GM19193 (cell line): ENCODE data around the gene RAB1A.

ENCODE experiments used
- POLR2A ChIP-seq: IDR thresholded peaks from 4 replicates; pipeline ENCODE4 v1.6.1; 2011; ENCODE audit not compliant: insufficient read depth, insufficient read length; ENCODE audit errors: extremely low read depth

Gene RAB1A

DNA sequence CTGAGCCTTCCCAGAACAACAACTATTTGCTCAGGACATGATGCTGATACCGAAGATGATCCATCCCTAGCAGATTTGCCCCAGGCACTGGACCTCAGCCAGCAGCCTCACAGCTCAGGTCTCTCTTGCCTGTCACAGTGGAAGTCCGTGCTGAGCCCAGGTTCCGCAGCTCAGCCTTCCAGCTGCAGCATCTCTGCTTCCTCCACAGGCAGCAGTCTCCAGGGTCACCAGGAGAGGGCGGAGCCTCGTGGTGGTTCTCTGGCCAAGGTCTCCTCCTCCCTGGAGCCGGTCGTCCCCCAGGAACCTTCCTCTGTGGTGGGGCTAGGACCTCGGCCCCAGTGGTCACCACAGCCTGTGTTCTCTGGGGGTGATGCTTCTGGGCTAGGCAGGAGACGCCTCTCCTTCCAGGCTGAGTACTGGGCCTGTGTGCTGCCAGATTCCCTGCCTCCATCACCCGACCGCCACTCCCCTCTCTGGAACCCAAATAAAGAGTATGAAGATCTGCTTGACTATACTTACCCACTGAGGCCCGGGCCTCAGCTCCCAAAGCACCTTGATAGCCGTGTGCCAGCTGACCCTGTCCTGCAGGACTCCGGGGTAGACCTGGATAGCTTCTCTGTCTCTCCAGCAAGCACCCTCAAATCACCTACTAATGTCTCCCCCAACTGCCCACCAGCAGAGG lies 58.3 kb downstream of the RAB1A start:
- no peak for TF ChIP-seq POLR2A

DNA sequence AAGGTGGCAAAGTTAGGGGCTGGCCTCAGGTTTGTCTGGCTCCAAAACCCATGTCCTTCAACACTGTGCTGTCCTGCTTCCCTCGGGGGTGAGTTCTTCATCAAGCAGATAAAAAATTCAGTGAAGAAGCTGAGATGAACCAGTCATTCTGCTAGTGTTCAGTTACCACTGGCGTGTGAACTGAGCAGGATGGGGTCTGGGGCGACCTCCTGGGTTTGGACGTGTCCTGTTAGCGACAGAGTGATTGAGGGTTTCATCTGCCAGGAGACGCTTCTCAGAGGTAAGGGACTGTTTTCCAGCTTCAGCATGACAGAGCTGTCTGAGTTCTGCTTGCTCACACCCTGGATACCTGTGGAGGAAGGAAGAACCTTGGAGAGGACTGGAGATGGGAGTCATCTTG lies 59.0 kb downstream of the RAB1A start:
- TF ChIP-seq POLR2A = no peak

DNA sequence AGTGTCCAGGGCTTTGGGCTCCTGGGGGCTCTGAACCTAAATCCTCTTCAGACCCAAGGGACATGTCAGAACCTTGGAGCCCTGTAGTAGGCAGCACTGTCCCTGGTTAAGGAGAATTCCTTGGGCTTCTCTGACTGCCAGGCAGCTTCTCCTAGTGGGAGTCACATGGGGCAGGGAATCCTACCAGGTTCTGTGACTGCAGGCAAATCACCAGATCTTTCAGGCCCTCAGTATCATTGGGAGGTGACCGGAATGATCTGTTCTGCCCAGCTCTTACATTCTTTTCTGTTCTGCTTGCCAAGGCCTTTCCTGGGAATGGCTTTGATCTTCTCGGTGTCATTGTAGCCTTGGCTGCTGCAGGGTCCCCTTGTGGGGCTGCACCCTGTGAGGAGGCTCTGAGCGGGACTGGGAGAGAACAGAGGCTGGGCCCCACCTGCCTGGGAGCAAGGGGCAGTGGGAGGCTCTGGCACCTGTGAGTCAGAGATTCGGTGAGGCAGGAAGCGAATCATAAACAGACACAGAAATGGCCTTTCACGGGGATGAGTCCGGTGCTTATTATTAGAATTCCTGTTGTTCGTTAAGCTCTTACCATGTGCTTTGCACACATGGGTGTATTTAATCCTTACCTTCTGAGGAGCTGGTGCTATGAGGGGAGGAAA lies 59.6 kb downstream of the RAB1A start:
- TF ChIP-seq POLR2A = no peak

DNA sequence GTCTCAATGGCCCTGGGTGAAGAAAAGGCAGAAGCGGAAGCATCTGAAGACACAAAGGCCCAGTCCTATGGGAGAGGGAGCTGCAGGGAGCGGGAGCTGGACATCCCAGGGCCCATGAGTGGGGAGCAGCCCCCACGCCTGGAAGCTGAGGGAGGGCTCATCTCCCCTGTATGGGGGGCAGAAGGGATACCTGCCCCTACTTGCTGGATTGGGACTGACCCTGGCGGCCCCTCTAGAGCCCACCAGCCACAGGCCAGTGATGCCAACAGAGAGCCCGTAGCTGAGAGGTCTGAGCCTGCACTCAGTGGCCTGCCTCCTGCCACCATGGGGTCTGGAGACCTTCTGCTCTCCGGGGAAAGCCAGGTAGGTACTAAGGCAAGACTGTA lies 60.5 kb downstream of the RAB1A start:
- TF ChIP-seq POLR2A = peak; percentile 14

DNA sequence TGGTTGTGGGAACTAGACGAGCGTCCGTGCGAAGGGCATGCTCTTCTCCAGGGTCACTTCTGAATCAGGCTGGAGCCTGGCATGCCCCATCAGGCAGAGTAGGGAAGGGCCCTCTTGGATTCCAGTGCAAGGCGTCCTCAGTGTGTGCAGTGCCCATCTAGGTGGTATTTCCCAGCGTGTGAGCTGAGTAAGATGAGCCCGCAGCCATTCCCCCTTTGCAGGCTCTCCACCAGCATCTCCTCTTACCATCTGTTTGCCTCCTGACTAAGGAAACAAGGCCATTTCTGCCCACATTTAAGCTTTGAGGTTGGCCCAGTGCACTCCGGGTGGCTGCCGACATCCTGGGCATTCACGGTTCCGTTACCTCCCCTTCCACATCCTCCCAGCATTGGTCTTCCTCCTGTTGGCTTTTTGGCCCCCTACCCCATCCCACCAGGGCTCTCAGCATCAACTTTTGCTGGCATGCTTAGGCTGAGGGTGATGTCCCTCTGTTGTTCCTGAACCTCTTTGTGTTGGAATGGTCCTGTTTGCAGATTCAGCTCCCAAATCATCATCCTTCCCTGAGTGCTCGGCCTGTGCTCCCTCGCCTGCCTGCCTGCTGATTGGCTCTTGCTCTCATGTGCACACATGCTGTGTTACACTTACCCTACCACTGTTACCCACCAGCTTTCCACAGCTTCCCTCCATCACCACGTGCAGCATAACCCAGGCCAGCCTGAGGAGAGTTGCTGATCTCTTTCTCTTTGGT lies 61.9 kb downstream of the RAB1A start:
- no peak for TF ChIP-seq POLR2A

DNA sequence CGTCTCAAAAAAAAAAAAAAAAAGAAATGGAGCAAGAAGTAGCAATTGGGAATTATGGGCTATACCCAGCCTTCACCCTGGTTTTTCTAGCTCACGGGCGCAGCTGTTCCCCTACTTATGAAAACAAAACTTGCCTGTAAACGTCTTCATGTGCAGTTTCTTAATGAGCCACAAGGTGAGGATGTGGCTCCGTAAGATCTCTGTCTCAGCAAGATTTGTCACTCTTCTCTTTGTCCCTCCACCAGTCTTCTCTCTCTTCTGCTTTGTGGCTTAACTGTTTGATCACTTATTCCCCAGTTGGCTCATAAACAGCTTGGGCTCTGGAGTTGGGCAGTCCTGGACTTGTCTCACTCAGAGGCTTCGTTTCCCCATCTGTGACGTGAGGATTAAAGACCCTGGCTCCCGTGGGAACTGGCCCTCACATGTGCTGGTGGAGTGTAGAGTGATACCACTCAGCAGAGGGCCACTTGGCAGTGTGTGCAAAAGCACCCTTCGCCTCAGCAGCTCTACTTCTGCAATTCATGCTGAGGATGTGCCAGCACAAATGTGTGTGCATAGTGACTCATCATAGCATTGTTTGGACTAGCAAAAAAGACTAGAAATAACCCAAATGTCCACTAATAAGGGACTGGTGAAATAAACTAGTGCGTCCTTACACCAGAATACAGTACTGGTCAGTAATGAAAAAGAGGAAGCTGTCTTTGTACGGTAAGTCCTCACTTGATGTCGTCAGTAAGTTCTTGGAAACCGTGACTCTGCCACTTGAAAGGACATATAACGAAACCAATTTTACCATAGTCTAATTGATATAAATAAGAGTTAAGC lies 65.0 kb downstream of the RAB1A start:
- no peak for TF ChIP-seq POLR2A

DNA sequence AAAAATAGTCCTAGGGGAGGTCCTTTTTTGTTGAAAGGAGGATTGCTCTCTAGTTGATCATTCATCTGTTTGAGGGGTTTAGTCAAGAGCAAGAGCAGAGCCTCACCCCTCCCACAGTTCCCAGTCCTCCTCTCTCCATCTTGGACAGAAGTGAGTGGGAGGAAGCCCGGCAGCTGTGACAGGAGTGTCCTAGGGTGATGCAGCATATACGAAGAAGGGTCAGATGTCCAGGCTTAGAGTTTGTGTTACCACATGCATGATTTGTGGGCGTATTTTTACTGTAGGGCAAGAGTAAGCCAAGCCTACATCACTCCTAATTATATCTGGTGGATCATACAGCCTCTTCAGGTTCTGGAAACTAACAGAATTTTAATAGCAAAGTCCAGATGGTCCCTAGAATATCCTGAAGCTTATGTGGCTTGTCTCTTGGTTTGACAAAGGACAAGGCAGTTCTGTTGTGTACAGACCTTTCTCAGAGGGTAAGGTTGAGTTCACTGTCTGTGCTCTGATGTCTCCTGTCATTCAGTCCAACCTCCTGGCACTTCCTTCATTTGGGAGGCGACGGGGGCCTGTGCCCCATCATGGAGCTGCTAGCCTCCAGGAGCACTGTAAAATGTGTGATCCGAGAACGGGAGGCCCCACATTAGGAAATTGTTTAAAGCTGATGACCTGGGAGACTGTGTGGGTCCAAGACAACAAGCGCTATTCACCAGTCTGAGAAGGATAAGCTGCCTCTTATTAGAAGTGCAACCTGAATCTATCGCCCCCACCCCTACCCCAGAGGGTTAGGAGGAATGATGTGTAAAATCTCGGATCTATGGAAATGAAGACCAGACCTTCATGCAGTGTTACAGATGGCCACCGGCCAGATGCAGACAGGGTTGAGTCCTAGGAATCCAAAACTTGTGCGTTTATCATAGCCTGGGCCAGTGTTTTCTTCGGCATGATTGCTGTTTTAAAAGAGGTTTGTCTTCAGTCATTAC lies 66.8 kb downstream of the RAB1A start:
- TF ChIP-seq POLR2A = no peak

DNA sequence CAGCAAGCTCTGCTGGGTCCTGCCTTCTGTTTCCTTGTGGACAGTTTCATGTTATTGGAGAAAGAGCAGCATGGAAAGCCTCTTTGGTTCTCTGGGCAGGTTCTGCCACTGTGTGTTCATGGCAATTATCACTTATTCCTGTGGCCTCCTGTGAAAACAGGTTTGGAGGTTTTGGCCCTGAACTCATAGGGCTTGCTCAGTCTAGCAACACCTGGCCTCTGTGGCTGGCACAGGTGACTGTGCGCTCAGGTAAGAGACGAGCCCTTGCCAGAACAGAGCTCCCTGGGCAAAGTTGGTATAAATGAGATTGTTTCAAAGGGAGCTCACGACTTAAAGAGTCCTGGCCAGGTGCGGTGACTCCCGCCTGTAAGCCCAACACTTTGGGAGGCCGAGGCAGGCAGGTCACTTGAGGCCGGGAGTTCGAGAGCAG lies 68.0 kb downstream of the RAB1A start:
- no peak for TF ChIP-seq POLR2A

DNA sequence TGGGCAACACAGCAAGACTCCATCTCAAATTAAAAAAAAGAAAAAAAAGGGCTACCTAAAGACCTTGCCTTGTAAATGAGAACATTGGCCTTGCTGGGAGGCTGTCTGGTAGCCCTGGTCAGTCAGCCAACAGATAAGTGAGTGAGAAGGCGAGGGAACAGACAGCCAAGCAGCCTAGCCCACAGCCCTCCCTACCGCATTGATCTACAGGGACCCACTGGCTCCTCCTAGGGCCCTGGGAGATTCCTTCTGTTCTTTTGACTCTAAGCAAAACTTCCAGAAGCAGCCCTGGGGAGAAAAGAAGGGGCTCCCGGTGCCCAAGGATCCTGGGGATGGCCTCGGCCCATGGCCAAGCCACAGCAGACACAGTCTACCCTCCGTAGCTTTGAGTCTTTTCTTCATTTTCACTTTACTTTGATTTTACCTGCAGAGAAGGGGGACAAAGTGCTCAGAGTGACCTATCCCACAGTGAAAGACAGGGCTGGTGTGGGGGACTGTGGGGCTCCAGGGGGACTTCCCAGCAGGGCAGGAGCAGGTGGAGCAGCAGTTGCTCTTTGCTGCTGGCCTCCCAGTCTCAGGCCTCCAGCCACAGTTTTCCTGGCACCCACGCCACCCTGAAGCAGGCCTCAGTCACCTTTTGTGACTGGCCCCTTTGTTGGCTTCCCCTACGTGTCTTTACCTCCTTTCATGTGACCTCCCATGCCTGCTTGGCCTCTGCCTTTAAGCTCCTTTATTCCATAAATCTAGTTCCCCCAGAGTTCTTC lies 68.6 kb downstream of the RAB1A start:
- TF ChIP-seq POLR2A = no peak

DNA sequence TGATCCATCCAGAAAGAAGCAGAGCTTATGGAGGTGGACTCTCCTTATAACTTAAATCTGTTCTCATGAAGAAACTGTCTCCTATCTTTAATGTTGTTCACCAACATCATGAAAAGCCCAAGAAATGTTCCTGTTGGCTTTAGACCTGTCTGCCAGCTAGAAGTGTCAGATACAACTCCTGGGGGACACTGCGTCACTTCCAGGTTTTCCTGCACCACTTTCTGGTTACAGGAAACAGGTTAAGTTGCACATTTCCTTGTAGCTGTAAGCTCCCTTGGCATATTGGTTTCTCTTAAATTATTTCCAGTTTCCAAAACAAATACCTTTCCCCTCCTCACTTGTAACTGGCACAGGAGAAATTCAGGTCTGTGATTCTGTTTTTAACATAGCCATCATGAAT lies 70.8 kb downstream of the RAB1A start:
- no peak for TF ChIP-seq POLR2A

DNA sequence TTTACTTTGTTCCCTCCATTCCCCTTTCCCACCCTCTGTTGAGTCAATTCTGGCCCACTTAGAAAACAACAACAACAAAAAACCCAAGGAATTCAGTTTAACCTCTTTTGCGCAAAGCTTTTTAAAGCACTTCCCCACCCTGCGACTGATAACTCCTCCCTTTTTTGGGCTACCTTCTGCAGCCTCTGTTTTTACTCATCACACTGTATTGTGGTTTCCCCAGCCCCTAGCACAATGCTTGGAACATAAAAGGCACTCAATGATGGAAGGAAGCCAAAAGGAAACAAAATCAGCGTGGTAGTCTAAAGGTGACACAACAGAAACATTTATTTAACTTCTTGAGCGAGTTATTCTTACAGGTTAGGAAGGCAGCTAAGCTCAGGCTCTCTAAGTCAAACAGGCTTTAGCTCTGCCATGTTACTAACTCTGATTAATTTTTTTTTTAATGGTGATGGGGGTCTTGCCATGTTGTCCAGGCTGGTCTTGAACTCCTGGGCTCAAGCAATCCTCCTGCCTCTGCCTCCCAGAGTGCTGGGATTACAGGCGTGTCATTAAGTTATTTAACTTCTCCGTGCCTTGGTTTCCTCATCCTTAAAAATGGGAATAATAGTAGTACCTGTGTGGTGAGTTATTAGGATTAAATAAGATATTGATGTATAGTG lies 72.4 kb downstream of the RAB1A start:
- TF ChIP-seq POLR2A = no peak

DNA sequence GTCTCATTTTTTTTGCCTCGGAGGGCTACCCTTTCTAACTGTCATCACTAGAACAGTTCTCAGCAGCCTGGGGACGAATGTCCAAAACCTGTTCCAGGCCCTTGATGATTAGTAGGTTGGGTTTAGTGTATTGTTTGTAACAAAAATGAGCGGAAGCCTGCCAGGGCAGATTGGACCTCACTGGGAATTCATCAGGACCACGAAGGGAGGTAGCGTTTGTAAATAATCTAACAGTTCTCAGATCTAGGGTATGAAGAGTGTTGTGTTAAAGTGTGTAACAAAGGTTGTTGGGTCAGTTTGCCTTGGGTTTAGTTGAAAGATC lies 72.9 kb downstream of the RAB1A start:
- no peak for TF ChIP-seq POLR2A

DNA sequence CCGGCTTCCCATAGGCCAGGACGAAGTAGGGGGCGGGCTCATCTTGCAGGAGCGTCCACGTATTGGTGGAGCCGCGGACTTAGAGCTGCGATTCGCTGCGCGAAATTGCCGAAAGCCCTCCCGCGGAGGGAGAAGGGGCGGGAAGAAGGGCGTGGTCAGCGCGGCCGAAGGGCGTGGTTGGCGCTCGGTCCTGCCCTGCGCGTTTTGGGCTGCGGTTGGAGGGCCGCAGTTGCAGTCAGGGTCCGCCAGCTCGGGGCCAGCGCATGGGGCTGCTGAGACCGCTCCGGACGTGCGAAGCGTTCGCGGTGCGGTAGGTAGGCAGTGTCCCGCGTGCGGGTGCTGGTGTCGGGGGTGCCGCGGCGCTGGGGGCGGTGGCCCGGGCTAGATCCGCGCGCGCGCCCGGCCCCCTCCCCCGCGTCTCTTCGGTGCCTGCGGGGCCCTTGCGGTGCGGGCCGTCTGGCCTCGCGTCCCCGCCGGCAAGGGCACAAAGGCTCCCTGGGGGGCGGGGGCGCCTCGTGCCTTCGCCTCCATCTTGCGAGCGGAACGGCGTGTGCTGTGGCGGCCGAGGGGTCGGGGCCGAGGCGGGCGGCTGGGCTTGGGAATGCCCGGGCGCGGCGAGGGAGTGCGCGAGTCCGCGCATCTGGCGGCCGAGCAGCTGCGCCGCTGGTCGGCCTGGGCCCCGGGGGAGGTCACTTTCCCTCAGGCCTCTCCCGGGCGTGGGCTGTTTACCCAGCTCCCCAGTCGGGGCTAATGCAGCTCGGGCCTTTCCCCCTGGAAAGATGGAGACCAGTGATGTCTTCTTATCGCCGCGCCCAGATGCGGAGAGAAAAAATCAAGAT lies 73.5 kb downstream of the RAB1A start, which contains the start of gene CEP68:
CEP68 (plus strand) TSS at position 202 of the 839 bp plus-strand sequence. CDS start 13,029 bp downstream, outside the sequence.
- peak; percentile 62 for TF ChIP-seq POLR2A
